IPS-18c (cell line): ENCODE results near the gene STX16.

Experiments used
- H3K4me3 ChIP-seq: 2 replicates; pipeline ENCODE4 v1.7.0; 2013; ENCODE audit warnings: low read depth, mild to moderate bottlenecking, low read length, moderate library complexity; ENCODE audit not compliant: insufficient read depth
- H3K9me3 ChIP-seq: one replicate; pipeline ENCODE4 v1.6.1; 2013; ENCODE audit warnings: mild to moderate bottlenecking, low read length, moderate library complexity; ENCODE audit not compliant: control insufficient read depth, insufficient read depth

STX16 gene

DNA sequence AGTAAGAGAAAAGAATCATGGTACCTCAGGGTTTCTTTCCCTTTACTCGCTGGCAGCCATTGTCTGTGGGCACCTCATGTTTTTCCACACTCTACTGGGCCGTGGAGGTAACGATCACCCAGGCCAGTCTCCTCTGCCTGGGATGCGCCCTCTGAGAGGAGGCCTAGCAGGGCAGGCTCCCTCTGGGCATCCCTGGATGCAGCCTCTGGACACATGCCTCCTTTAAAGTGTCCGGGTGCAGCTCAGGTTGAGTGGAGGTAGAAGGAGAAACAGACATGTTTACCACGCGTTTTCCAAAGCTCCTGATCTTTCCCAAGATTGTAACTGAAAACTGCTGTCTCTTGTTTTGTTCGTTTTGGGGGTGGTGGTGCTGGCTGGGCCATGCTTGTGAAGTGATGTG is 27.7 kb downstream of the STX16 start:
- no peaks in the 10 kb centered on the region for H3K9me3 ChIP-seq
- no peak overlapping the region for H3K4me3 ChIP-seq

DNA sequence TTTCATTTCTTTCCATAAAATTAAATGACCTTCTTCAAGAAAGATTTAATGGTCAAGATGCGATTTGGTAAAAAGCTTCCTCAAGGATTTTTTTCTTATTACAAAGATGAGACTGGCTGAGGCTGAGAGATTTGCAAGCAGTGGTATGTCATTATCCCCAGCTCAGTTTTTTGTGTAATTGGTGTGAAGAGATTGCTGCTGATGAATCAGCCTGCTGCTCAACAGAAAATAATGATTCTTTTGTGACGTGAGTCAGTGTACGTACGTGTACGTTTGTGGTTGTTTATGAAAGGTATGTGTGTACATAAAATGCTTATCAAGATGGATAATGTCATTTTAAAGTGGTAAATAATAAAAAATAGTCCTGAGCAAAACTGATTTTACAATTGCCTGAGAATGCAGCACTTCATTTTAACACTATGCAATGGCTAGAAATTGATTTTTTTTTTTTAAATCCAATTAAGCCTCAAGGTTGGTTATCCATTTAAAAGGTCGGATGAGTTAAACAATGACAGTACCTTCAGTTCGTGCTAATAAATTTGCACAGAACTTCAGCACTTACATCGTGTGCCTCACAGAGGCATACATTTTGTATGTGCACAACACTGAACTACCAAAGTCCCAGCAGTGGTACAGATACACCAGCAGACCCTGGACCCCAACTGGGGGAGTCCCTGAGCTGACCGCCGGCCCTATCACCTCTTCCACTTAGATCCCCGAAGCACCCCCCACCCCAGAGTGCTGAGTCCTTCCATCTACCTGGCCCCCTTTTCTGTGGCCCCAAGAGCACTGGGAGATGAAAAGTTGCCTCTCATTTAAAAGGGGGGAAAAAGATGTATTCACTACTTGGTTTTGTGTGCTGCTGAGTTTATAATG is 31.8 kb downstream of the STX16 start:
- Histone ChIP-seq H3K4me3 (no peak overlapping the region), H3K9me3 (no peaks in the 10 kb centered on the region)

DNA sequence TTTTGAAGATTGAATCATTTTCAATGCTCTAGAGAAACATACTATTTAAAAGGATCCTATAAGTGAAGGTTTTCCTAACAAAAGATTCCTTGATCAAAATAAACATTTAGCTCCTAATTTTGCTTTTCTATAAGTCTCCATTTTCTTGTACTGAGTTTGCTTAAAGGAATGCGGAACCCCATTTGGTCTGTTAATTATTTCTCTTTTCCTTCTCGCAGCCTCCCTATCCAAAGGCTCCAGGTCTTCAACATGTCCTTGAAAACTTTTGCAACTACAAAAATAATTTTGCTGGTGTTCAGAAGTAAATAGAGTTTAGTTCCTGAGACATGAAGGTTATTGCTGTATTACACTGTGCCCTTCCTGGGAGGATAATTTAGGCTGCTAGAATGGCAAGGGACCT is 33.2 kb downstream of the STX16 start:
- Histone ChIP-seq H3K4me3 (no peak overlapping the region), H3K9me3 (no peaks in the 10 kb centered on the region)

DNA sequence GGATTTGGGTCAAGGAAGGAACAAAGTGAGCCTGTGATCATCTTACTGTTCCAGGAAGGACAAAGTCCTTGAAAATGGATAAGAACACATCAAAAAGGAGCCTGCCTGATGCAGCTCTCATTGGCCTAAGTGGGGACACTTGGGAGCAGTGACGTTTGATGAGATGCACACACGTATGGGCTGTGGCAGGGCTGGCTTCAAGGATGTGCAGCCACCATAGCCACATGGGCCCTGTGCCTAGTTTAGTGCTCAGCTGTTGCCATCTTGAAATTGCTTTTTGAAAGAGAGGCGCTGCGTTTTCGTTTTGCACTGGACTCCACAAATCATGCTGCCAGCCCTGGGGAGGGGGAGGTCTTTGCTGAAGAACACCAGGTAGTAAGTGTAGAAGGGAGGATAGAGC is 34.9 kb downstream of the STX16 start:
- Histone ChIP-seq H3K4me3 (no peak overlapping the region), H3K9me3 (no peaks in the 10 kb centered on the region)

DNA sequence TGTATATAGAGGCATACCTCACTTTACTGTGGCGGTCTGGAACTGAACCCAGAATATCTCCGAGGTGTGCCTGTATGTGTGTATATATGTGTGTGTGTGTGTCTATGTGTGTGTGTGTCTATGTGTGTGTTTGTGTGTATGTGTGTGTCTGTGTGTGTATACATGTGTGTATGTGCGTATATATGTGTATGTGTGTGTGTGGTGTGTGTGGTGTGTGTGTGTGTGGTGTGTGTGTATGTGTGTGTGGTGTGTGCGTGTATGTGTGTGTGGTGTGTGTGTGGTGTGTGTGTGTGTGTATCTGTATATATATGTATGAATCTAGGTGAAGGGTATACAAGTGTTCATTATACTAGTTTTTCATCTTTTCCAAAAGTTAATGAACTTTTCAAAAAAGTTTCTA is 37.3 kb downstream of the STX16 start:
- H3K4me3 ChIP-seq, result no peak overlapping the region

DNA sequence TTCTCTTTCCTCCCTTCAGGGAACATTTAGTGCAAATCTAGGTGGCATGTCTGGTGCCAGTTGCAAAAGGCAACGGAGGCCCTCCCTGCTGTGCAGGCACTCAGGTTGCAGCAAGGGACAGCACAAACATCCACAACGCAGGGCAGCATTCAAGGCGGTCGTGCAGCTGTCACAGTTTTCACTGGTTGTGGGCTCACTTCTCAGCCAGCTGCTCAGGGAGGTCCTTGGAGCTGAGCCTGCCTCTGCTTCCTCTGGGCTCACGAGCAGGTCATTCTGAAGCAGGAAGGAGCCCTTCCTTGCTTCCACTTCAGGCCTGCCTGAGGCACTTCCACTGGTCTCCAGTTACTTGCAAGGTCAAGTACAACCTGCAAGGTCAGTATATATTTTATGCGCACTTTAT is 37.8 kb downstream of the STX16 start:
- H3K4me3 ChIP-seq, result no peak overlapping the region
- H3K9me3 ChIP-seq, result no peaks in the 10 kb centered on the region

More for the DNA sequence above, 37.3 kb downstream of the STX16 start:
- no peaks in the 10 kb centered on the region for H3K9me3 ChIP-seq

DNA sequence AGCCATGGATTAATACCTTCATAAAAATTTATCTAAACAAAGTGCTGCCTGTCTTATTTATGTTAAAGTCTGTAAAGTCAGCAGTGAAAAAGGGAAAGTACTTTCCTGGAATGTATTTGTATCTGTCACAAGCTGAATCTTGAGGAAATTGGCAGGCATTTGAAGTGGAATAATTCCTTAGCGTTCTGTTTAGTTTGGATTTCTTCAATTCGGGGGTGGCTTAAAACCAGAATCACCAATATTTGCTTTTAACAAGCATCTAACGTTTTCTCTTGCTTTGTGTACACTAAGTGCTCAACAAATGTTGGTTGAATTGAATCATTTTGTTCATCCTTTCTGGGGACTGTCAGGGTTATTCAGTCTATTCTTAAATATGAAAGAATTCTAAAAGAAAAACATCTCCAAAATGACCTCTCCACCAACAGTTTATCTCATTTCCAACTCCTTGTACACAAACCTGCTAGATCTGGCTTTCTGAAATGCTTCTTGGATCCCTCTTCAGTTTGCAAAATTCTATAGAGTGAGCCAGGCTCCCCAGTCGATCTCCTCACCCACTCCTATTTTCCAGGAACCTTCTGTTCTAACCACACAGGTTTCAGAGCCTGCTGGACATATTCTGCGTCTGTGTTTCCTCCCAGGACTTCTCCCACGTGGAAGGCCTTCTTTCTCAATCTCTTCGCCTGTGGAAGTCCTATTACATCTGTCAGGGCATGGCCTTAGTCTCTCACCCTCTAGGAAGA is 39.5 kb downstream of the STX16 start:
- H3K9me3 ChIP-seq, result no peaks in the 10 kb centered on the region
- H3K4me3 ChIP-seq, result no peak overlapping the region

DNA sequence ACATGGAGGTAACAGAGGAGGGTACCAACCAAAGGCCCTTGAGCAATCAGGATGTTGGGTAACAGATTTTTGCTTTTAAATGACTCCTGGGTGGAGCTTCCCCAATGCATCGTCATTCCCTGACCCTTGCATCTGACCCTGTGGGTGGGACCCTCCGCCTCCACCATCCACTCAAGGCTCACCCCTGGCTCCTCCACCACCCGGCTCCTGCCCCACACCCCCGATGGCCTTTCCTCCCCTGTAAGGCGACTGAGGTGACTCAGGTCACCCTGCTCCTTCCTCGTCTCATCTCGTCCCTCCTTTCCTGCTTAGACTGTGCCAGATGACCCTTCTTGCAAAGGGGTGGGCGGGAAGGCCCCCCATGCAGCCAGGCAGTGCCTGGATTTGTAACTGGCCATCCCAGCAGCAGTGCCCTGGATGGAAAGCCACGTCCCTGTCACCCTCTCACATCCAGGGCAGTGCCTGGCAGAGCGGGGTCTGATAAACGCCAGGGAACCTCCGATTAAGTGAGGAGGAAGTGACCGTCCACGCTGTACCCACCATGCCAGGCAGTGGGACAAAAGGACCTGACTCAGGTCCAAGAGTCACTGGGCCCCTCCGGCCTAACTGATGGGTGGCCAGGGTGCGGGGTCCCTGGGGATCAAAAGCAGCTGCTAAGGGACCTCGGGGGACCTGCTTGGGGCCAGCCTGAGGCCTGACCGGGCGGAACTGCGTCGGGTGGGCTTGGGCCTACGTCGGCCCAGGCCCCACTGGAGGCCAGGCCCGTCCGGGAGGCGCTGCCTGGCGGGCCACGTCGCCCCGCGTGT is 40.9 kb downstream of the STX16 start:
- no peaks in the 10 kb centered on the region for H3K9me3 ChIP-seq
- H3K4me3 ChIP-seq, result no peak overlapping the region; the same call in 1 of the 2 replicates

DNA sequence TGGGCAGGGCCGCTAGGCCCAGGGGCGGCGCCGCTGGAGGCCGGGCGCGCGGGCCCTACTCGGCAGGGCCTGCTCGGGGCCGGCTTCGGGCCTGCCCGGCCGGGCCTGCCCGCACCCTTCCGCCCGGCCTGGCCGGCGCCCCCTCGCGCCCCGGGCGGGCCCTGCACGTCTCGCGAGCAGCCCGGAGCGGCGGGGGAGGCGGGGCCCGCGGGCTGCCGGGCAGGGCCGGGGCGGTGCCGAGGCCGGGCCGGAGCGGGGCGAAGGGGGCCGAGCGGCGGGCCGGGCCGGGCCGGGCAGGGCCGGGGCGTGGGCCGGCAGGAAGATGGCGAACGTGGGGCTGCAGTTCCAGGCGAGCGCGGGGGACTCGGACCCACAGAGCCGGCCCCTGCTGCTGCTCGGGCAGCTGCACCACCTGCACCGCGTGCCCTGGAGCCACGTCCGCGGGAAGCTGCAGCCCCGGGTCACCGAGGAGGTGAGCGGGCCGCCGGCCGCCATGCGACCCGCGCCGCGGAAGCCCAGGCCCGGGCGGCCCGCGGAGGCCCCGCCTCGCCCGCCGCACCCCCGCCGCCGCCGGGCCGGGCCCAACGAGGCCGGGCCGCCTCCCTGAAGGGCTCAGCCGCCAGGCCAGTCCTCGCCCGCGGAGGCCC is 41.6 kb downstream of the STX16 start, which contains the start of gene NPEPL1:
TSS of gene NPEPL1 (plus strand) at position 222 of the 647 bp plus-strand sequence. CDS start at position 323, 101 bp downstream.
- Histone ChIP-seq H3K9me3 (no peaks in the 10 kb centered on the region), H3K4me3 (peak within 1 kb of the TSS; percentile 25)

DNA sequence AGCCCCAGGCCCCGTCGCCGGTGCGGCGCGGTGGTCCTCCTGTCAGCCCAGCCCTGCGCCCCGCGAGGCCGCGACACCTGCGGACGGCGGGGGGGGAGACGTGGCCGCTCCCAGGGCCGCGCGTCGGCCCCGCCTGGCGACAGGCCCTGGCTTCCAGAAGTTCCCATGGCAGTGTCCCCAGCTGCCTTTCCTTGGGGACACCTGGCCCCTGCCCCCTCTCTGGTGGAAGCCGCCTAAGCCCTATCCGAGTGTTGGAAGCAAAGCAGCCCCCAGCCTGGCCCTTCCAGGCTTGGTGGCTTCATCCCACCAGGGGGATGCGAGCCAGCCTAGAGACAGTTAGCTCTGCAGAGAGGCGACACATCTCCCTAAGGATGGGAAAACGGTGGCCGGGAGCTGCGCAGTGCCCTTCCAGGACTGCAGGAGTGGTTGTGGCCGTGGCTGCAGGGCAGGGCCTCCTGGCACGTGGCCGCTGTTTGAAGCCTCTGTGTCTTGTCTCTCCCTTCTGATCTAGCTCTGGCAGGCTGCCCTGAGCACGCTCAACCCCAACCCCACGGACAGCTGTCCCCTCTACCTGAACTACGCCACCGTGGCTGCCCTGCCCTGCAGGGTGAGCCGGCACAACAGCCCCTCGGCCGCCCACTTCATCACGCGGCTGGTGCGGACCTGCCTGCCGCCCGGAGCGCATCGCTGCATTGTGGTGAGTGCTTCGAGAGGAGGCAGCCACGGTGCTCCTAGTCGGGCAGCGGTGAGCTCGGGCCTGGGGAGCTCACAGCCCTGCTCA is 42.3 kb downstream of the STX16 start:
- Histone ChIP-seq H3K9me3 (no peaks in the 10 kb centered on the region), H3K4me3 (peak overlapping the region; percentile 25)

DNA sequence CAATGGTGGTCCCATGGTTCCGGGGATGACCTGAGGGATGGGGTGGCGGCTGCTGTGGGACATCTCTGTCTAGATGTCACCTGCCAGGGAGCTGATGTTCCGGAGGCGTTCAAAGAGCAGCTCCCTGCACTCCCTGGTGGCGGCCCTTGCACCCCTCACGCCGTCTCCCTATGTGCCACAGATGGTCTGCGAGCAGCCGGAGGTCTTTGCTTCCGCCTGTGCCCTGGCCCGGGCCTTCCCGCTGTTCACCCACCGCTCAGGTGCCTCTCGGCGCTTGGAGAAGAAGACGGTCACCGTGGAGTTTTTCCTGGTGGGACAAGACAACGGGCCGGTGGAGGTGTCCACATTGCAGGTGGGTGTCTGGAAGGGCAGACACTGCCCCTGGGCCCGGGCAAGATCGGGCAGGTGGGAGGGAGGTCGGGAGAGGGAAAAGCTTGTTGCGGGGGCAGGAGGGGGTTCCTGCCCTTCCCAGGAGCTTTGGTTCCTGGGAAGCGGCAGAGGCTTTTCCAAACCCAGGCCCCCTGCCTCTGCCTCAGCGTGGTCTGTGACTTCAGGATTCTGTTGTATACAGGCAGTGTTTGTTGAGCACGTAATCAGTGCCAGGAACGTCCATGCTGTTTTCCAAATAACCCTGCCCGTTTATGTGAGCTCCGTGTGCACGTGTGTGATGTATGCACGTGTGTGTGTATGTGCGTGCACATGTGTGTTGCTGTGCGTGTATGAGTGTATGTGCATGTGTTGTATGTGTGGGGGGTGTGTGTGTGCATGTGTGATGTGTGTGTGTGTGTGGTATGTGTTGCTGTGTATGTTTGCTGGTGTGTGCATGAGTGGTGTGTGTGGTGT is 43.4 kb downstream of the STX16 start:
- H3K4me3 ChIP-seq, result no peak overlapping the region
- H3K9me3 ChIP-seq, result no peaks in the 10 kb centered on the region

DNA sequence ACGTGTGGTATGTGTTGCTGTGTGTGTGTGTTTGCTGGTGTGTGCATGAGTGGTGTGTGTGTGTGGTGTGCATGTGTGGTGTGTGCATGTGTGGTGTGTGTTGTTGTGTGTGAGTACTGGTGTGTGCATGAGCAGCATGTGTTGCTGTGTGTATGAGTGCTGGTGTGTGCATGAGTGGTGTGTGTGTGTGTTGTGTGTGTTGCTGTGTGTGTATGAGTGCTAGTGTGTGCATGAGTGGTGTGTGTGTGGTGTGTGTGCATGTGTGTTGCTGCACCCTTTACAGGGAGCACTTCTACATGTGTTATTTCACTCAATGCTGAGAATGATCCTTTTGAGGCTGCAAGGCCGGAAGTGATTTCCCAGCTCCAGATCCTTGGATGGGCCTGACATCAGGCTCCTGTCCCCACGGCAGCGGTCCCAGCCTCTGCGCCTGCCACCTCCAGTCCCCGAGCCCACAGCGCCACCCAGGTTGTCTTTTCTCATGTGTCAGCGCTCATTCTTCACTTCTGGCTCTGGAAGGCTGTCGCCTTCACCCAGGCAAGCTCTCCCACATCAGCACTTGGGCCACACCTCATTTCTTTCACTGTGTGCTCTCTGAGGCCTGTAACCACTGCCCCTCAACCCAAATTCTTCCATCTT is 44.1 kb downstream of the STX16 start:
- Histone ChIP-seq H3K9me3 (no peaks in the 10 kb centered on the region), H3K4me3 (no peak overlapping the region)

DNA sequence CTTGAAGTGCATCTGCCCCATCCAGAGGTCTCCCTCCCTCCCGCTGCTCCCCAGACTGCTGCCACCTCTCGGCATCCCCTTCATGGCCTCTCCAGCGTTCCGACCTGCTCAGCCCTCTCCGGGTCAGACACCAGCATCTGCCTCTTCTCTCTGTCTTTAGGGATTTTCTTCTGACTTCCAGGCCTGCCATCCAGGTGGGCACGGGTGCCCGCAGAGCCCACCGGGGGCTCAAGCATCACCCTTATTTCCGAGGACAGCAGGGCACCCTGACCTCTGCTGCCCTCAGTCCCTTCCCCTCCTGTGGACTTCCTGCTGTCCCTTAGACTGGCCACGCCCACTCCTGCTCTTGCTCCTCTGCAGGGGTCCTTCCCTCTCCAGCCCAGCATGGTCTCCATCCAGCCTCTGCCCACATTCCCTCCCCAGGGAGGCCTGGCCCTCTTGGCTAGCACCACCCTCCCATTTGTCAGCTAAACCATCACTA is 44.9 kb downstream of the STX16 start:
- H3K4me3 ChIP-seq, result no peak overlapping the region
- H3K9me3 ChIP-seq, result no peaks in the 10 kb centered on the region

DNA sequence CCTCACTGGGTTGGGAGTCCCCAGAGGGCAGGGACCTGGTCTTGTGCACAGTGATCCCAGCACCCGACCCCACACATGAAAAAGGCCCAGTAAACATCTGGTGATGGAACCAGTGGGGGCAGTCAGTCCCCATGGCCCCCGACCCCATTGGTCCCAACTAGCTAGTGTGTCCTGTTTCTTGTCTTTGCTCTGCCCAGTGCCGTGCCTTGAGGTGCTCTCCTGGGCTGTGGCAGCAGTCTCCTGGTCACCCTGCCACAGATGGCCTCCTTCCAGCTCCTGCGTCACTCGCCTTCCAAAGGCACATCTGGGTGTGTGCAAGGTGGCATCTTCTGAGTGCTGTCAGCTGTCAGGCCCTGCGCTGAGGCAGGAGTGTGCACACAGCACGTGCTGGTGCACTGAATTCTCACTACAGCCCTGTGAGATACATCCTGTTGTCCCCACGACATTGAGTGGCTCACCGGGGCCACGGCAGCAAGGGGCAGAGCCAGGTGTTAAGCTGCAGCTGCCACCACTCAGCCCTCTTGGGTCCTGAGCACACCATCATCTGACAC is 45.4 kb downstream of the STX16 start:
- H3K9me3 ChIP-seq, result no peaks in the 10 kb centered on the region

More for the DNA sequence above, 45.4 kb downstream of the STX16 start:
- no peak overlapping the region; the same call in 1 of the 2 replicates for H3K4me3 ChIP-seq
